ENCODE data around the gene SEPHS2.

DNA sequence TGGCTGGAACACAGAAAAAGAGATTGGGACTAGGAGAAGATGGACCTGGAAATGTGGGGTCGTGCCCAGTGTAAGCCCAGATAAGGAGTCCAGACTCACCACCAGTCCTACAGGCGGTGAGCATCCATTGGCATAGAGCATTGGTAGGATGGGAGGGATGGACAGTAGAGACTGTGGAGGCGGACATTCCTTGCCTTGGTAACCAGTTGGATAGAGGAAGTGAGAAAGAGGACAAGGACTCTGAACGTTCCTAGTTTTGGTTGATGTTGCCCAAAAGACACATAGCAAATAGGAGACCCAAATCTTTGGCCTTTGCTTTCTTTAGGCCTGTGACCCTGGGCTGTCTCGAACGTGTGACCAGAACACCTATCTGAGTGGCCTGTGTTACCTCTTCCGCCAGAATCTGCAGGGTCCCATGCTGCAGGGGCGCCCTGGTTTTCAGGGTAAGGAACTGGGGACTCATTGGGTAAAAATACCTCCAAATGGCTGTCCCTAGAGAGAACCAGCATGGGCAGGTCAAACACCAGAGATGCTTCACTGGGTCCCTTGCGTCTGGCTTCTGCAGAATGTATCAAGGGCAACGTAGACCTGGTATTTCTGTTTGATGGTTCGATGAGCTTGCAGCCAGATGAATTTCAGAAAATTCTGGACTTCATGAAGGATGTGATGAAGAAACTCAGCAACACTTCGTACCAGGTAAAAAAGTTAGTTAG lies 33.2 kb upstream of the SEPHS2 start:
- TF ChIP-seq, protein P1, sequence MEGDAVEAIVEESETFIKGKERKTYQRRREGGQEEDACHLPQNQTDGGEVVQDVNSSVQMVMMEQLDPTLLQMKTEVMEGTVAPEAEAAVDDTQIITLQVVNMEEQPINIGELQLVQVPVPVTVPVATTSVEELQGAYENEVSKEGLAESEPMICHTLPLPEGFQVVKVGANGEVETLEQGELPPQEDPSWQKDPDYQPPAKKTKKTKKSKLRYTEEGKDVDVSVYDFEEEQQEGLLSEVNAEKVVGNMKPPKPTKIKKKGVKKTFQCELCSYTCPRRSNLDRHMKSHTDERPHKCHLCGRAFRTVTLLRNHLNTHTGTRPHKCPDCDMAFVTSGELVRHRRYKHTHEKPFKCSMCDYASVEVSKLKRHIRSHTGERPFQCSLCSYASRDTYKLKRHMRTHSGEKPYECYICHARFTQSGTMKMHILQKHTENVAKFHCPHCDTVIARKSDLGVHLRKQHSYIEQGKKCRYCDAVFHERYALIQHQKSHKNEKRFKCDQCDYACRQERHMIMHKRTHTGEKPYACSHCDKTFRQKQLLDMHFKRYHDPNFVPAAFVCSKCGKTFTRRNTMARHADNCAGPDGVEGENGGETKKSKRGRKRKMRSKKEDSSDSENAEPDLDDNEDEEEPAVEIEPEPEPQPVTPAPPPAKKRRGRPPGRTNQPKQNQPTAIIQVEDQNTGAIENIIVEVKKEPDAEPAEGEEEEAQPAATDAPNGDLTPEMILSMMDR (IDR thresholded peaks at IDR 0.05) = no peak
- TF ChIP-seq POLR2A (IDR thresholded peaks at IDR 0.05) (no peak), EP300 (IDR thresholded peaks at IDR 0.05) (no peak)
